Neural crest cell (in vitro differentiated cells): Measurements from ENCODE around the gene ZNF22. TPM values are rescaled to one million over a fixed set of nuclear protein-coding genes. Genes with fewer than 3 reads are reported as not detected.
A peak's percentile ranks its signal among the peaks of the same experiment; 100 is the strongest.

Source experiments
- DNase-seq: peaks from one replicate; pipeline ENCODE4 v3.0.0; 2021; ENCODE audit warnings: low read depth, mixed read lengths, low spot score
- H3K27ac Mint-ChIP-seq: one replicate; pipeline ENCODE4 v1.8.0; 2021; ENCODE audit warnings: mild to moderate bottlenecking, mixed read lengths; ENCODE audit not compliant: unreplicated experiment
- H3K27me3 Mint-ChIP-seq: 2 replicates; pipeline ENCODE4 v1.8.0; 2021; ENCODE audit warnings: low read depth, mild to moderate bottlenecking, mixed read lengths
- H3K36me3 Mint-ChIP-seq: 2 replicates; pipeline ENCODE4 v1.8.0; 2021; ENCODE audit warnings: low read depth, mild to moderate bottlenecking, mixed read lengths
- H3K4me1 Mint-ChIP-seq: 2 replicates; pipeline ENCODE4 v1.8.0; 2021; ENCODE audit warnings: mixed read lengths
- H3K4me3 Mint-ChIP-seq: one replicate; pipeline ENCODE4 v1.8.0; 2021; ENCODE audit warnings: mild to moderate bottlenecking, mixed read lengths
- H3K9me3 Mint-ChIP-seq: 2 replicates; pipeline ENCODE4 v1.8.0; 2021; ENCODE audit warnings: mixed read lengths
- total RNA-seq: library from RNA; stranded (reverse); gene quantifications from 2 replicates; pipeline ENCODE4 v1.2.1, GENCODE V29; 2021
- TF ChIP-seq, protein P1 (sequence below): fragments of 200-600 bp; sonication (generic); conservative IDR thresholded peaks from 2 replicates; pipeline ENCODE4 v1.5.0; 2021; ENCODE audit warnings: antibody characterized with exemption, mild to moderate bottlenecking

ZNF22 gene
- total RNA-seq, 1 donor from 2014 or later: 51.0 TPM

DNA sequence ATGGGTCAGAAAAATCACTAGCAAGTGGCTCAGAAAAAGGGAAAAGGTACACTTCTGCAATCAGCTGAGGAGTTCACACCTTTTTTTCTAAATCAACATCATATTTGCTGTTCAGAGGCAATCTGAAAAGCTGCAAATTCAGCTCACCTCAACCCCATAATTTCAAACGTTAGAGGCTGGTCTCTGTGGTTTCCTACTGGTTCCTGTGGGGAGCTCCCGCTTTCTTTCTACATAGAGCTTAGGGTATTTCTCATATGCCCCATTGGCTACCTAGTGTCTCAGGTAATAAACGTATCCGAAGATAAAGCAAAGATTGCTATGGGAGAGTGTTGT lies 5.2 kb upstream of the ZNF22 start:
- no peak for DNase-seq
- Mint-ChIP-seq H3K4me1 (peaks cover 31% of the 10 kb centered on the region), H3K36me3 (peaks cover 5% of the 10 kb centered on the region), H3K27ac (no peak overlapping the region), H3K4me3 (no peak overlapping the region), H3K9me3 (no peaks in the 10 kb centered on the region), H3K27me3 (no peaks in the 10 kb centered on the region)
- TF ChIP-seq, protein P1, sequence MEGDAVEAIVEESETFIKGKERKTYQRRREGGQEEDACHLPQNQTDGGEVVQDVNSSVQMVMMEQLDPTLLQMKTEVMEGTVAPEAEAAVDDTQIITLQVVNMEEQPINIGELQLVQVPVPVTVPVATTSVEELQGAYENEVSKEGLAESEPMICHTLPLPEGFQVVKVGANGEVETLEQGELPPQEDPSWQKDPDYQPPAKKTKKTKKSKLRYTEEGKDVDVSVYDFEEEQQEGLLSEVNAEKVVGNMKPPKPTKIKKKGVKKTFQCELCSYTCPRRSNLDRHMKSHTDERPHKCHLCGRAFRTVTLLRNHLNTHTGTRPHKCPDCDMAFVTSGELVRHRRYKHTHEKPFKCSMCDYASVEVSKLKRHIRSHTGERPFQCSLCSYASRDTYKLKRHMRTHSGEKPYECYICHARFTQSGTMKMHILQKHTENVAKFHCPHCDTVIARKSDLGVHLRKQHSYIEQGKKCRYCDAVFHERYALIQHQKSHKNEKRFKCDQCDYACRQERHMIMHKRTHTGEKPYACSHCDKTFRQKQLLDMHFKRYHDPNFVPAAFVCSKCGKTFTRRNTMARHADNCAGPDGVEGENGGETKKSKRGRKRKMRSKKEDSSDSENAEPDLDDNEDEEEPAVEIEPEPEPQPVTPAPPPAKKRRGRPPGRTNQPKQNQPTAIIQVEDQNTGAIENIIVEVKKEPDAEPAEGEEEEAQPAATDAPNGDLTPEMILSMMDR: no peak

DNA sequence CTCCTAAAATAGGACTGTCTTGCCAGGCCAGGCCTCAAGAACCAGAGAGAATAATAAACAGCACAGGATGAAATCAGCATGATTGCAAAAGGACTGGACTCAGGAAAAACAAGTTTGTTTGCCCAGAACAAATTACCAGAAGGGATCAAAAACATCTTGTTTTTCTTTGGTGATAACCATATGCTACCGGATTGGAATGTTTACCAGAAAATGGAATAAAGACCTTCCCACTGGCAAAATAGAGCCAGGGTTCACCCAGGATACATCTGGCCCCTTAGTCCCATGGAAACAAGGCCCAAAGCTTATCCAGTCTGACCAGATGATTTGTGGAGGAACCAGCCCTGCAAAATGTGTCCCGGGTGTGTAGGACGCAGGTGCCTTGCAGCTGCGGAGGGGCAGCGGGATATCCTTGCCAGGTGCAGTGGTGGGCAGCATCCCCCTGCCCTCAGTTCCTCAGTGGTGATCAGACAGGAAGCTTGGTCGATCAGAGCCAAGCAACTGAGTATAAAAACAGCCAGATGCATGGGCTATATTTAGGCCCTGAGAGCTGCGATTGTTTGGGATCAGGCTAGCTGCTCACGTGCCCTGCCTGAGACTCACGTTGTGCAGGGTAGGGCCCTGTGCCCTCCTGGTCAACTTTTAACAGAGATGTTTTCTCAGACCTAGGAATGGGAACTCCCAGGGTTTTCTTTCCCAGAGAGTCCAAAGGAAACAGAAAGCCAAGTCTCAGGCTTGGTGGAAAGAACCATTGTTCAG lies 4.6 kb upstream of the ZNF22 start:
- H3K4me1 Mint-ChIP-seq: peaks cover 29% of the 10 kb centered on the region
- no peaks in the 10 kb centered on the region for H3K9me3 Mint-ChIP-seq
- no peaks in the 10 kb centered on the region for H3K27me3 Mint-ChIP-seq
- DNase-seq: no peak
- TF ChIP-seq, protein P1: no peak
- no peak overlapping the region for H3K4me3 Mint-ChIP-seq
- no peak overlapping the region for H3K27ac Mint-ChIP-seq
- peaks cover 5% of the 10 kb centered on the region for H3K36me3 Mint-ChIP-seq

DNA sequence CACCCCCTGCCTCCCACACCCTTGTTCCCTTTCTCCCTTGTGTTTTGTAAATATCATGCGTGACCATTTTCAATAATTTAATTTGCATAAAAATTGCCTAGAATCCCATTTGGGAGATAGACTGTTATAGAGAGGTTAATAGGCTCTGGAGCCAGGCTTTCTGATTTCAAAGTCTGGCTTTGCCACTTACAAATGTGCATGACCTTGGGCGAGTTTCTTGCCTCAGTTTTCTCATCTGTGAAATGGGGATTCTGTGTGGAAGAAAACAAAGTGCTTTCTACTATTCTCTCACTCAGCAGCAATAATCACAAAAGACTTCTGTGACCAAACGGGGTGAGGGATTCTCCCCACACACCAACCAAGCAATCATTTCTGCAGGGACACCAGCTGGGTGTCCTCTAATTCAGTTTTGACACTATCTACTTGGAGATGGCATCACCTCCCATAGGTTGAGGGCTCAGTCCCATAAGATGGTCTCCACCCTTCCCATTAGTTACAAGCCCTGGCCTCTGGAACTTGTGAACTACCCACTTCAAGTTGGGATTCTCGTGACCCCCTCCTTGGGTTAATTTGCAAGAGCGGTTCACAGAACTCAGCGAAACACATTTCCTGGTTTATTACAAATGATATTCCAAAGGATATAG lies 3.5 kb upstream of the ZNF22 start:
- Mint-ChIP-seq H3K27ac (no peak overlapping the region), H3K4me1 (peaks cover 30% of the 10 kb centered on the region), H3K36me3 (peaks cover 7% of the 10 kb centered on the region), H3K9me3 (no peaks in the 10 kb centered on the region), H3K27me3 (no peaks in the 10 kb centered on the region), H3K4me3 (no peak overlapping the region)
- TF ChIP-seq, protein P1: no peak
- no peak for DNase-seq

- Mint-ChIP-seq H3K4me1 (peaks cover 37% of the 10 kb centered on the region), H3K27me3 (no peaks in the 10 kb centered on the region), H3K4me3 (peak overlapping the region; percentile 48), H3K36me3 (peaks cover 15% of the 10 kb centered on the region), H3K9me3 (peaks cover 2% of the 10 kb centered on the region), H3K27ac (no peak overlapping the region)
- TF ChIP-seq, protein P1: no peak
- DNase-seq: no peak
Measured at GRCh38 chr10:44998146-44998631, 2.5 kb upstream of the ZNF22 start.

DNA sequence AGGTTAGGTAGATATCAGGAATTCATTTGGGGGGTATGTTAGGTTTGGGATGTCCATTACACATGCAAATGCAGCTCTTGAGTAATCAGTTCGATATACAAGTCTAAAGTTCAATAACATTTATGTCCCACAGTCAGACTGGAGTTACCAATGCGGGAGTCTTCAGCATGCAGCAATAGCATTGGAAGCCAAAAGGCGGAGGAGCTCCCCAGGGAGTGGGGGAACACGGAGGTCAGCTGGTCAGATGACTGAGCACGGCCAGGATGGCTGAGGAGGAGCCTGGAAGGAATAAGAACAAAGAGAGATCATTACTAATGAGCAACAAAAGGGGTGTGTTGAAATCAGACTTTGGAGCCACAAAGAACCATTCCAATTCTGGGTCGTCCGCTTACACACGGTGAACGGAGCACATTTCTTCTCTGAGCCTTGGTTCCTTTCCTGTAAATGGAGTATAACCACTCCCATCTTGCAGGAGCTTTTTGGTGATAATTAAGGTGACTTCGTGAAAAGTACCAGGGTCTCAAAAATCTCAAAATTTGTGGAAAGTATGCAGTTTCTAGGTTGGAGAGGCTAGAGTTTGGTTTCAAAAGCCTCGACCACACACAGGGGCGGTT lies 478 bp upstream of the ZNF22 start:
- Mint-ChIP-seq H3K27me3 (no peaks in the 10 kb centered on the region), H3K9me3 (peaks cover 2% of the 10 kb centered on the region), H3K27ac (peak overlapping the region; percentile 94), H3K4me3 (peak overlapping the region; percentile 88), H3K4me1 (peaks cover 37% of the 10 kb centered on the region), H3K36me3 (peaks cover 34% of the 10 kb centered on the region)
- TF ChIP-seq, protein P1: no peak
- no peak for DNase-seq
